Measurements from ENCODE around the gene CRK.

The CRK gene

DNA sequence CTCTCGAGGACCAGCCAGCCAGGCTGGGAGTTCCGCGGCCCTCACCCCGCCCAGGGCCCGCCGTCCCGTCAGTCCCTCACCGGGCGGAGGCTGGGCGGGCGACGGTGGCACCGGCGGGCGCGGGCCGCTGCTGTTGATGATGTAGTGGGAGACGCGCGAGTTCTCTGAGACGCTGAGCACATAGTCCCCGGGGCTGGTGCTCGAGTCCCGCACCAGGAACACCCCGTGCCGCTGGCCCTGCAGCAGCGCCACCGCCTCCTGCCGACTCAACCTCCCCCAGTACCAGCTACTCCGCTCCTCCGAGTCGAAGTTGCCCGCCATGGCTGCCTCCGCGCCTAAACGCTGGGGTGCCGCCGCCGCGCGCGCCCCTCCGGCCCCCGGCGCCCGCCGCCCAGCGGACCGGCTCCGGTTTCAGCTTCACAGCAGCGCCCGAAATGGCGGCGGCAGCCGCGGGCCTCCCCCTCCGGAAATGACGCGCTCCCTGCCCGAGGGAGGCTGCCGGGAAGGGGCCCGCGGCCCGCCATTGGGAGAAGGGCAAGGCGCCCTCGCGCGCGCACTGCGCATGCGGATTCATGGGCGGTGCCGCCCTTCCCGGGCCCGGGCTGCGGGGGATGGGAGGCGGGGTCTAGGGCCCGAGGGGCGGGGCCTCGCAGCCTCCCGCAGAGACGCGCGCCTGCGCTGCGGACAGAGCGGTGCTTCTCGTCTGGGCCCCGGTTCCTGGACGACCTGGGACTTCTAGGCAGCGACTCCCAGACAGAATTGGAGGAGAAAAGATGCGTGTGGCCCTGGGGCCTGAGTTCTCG lies at the start of gene CRK:
Gene CRK (minus strand): TSS at position 436 of the 803 bp plus-strand sequence. CDS start 115 bp downstream, at position 321.
- peak; percentile 96 to 99 for DNase-seq
- TF ChIP-seq GATA1 (IDR thresholded peaks at IDR 0.05; ENCODE audit: low read depth, low read length) (no peak), POLR2A (IDR thresholded peaks at IDR 0.05; ENCODE audit: low read length) (peak; percentile 89)

DNA sequence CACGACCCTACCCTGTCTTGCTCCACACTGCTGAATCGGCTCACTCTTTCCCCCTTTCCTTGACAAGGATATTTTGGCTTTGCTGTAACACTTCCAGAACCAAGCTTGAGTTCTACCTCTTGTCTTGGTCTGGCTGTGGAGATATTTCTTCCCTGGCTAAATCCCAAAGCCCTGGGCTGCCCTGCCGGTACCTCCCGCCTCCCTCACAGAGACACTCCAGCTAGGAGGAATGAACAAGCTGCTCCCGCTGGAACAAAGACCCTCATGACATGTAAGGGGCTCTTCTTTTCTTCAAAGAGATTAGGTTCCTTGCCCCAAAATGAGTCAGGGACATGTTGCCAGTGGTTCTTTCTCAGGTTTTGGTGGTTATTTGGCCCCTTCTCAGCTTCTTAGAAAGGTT lies 49.6 kb upstream of the CRK start:
- no peak for TF ChIP-seq GATA1 (IDR thresholded peaks at IDR 0.05; ENCODE audit: low read depth, low read length)
- no peak for TF ChIP-seq POLR2A (IDR thresholded peaks at IDR 0.05; ENCODE audit: low read length)

DNA sequence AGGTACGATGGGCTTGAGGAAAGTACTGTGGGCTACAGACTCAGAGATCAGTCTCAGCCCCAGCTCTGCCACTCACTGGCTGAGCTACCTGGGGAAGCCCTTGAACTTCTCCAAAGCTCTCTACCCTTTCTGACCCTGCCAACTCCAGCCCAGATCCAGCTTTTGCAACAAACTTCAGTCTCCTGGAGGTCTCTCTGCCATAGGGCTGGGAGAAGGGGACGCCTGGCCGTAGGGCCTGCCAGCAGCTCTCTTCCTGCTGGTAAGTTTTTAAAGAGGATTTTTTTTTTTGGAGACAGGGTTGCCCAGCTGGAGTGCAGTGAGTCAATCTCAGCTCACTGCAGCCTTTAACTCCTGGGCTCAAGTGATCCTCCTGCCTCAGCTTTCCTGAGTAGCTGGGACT lies 48.8 kb upstream of the CRK start:
- DNase-seq, result no peak
- TF ChIP-seq POLR2A (IDR thresholded peaks at IDR 0.05; ENCODE audit: low read length) (no peak), GATA1 (IDR thresholded peaks at IDR 0.05; ENCODE audit: low read depth, low read length) (no peak)

More for the DNA sequence above, 49.6 kb upstream of the CRK start:
- DNase-seq, result no peak

DNA sequence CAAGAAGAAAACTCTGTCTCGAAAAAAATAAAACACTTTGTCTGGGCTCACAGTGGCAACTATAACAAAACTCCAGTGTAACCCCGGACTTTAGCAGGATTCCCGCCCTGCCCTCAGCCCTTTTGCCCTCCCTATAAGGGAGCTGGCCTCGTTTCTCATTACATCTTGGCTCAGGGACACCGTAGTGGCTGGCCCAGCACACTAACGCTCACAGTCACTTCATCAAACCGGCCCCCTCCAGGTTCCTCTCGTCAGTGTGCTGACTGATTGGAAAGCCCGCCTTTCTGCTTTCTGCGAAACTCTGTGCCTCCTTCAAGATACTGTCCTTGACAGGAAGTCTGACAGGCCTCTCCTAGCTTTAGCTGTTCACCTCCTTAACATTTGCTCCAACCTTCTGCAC lies 47.7 kb upstream of the CRK start:
- TF ChIP-seq GATA1 (IDR thresholded peaks at IDR 0.05; ENCODE audit: low read depth, low read length), result no peak
- no peak for TF ChIP-seq POLR2A (IDR thresholded peaks at IDR 0.05; ENCODE audit: low read length)
- DNase-seq, result no peak

DNA sequence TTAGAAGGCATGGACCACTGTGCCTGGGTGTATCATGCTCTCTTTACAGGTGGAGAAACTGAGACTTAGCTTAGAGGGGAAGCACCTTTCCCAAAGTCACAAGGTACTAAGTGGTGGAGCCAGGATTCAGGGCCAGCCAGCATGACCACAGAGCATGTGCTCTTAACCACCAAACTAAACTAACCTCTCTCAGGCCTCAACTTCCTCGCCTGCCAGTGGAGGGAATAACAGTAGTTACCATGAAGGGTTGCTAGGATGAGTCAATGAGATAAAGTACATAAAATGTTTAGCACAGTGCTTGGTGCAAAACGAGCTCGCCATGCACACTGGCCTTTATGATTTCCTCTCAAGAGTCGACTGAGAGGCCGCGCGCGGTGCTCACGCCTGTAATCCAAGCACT lies 42.8 kb upstream of the CRK start:
- DNase-seq, result peak in 1 of 2 experiments; percentile 27
- no peak for TF ChIP-seq GATA1 (IDR thresholded peaks at IDR 0.05; ENCODE audit: low read depth, low read length)
- no peak for TF ChIP-seq POLR2A (IDR thresholded peaks at IDR 0.05; ENCODE audit: low read length)

DNA sequence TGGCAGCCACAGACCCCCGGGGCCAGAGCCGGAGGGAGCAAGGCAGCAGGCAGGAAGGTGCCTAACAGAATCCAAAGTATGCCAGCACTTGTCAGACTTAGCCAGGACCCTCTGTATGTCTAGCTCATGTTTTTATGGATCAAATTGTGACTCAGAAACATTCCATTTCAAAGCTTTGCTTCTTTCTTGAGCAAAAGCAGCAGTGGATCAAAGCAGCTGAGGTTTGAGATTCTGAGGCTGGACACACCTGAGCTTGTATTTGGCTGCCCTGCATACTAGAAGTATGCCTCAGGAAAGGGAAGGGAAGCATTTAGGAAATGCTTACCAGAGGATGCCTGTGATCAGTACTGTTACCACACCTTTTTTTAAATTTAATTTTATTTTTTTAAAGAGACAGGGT lies 42.2 kb upstream of the CRK start:
- TF ChIP-seq GATA1 (IDR thresholded peaks at IDR 0.05; ENCODE audit: low read depth, low read length) (no peak), POLR2A (IDR thresholded peaks at IDR 0.05; ENCODE audit: low read length) (no peak)

DNA sequence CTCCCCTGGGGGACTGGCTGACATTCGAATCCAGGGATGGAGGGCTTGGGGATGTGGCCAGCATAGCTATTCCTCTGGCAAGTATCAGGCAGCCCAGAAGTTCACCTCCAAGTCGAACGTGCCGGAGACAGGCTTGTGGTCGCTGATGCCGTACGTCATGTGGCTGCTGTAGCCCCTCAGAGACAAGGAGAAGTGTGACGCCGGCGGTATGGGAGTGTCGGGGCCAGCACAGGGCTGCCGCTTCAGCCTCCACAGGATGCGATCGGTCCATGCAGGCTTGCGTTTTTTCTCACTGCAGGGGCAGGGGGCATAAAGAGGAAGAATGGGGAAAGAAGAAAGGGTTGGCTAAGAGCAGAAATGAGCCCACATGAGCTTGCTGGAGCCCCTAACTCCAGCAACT lies 41.8 kb upstream of the CRK start:
- DNase-seq, result no peak
- TF ChIP-seq GATA1 (IDR thresholded peaks at IDR 0.05; ENCODE audit: low read depth, low read length) (no peak), POLR2A (IDR thresholded peaks at IDR 0.05; ENCODE audit: low read length) (no peak)

More for the DNA sequence above, 42.2 kb upstream of the CRK start:
- no peak for DNase-seq

DNA sequence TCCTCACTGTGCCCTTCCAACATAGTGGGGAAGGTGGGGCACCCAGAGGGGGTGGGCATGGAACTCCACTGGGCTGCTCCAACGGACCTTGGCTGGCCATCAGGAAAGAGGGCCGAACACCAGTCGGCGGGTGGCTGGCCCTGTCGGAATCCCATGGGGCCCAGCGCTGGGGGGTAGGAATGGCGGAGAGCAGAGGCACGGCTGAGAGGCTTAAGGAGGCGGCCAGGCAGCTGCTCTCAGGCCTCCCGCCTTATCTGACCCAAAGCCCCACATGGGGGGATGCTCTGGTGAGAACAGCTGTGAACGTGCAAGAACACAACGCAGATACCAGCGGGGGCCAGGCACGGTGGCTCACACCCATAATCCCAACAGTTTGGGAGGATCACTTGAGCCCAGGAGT lies 40.8 kb upstream of the CRK start:
- DNase-seq, result no peak
- TF ChIP-seq POLR2A (IDR thresholded peaks at IDR 0.05; ENCODE audit: low read length) (no peak), GATA1 (IDR thresholded peaks at IDR 0.05; ENCODE audit: low read depth, low read length) (no peak)

DNA sequence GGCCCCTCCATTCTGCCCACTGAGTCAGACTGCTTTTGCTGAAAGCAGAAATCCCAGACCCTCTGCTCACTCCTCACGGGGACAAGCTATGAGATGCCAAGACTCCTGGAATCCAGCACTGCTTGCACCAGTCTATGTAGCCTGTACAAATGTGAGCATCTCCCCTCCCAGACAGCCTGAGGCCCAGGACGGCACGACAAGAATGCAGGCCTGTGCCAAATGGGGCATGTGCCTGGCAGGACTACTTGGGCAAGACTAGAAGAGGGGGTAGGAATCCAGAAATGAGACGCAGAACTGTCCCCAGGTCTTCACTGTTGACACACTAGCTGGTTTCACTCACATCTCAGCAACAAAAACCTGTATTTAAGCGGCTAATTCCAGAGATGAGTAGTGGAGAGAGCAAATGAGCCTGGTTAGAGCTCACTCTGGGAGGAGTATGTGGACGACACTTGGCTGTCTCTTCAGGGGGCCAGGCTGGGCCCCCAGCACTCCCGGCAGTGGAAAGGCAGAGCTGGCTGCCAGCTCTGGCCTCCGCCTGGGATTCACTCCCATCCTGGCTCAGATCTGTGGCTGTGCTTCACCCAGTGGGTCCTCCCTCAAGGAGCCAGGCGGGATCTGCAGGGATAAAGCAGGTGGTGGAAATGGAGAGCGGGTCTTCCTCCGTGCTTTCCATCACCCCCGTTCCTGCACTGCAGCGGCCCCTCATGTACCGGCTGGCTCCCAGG lies 39.4 kb upstream of the CRK start:
- TF ChIP-seq GATA1 (IDR thresholded peaks at IDR 0.05; ENCODE audit: low read depth, low read length) (no peak), POLR2A (IDR thresholded peaks at IDR 0.05; ENCODE audit: low read length) (no peak)
- no peak for DNase-seq

DNA sequence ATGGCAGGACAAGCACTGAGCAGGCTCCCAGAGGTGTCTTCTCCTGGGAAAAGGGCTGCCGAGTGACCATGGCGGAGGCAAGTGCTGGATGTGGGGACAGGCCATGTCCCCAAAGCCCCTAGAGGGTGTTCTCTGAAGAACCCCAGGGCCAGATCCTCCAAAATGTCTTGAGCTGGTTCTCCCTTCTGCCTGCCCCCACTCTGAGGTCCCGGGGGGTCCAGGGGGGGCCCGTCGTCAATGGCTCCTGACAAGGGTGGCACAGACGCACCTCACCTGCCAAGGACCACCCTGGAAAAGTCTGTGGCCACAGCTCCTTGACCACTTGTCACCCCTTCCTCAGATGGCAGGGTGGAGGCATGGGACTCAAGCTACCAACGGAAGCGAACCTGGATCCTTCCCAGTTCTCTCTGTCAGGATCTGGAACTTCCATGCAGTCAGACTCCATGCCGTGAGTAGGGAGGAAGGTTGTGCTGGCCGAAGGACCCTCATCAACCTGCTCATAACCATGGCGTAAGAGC lies 38.8 kb upstream of the CRK start:
- TF ChIP-seq GATA1 (IDR thresholded peaks at IDR 0.05; ENCODE audit: low read depth, low read length) (no peak), POLR2A (IDR thresholded peaks at IDR 0.05; ENCODE audit: low read length) (no peak)
- no peak for DNase-seq

DNA sequence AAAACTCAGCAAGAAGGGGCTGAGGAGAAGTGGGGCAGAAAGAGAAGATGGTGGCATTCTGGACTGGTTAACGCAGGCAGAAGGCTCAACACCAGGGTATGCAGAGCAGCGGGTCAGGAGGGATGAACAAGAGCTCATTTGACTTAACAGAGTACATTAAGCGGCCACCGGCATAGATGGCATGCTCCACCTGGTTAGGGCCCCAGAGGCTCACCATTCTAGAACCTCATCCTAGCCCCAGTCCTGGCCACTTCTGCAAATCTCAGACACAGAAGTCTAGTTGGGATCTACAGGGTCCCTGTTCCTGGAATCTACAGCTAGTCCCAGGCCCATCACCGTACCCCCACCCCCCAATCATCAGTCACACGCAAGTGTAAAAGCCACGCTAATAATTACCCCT lies 38.2 kb upstream of the CRK start:
- no peak for DNase-seq
- TF ChIP-seq GATA1 (IDR thresholded peaks at IDR 0.05; ENCODE audit: low read depth, low read length) (no peak), POLR2A (IDR thresholded peaks at IDR 0.05; ENCODE audit: low read length) (no peak)

DNA sequence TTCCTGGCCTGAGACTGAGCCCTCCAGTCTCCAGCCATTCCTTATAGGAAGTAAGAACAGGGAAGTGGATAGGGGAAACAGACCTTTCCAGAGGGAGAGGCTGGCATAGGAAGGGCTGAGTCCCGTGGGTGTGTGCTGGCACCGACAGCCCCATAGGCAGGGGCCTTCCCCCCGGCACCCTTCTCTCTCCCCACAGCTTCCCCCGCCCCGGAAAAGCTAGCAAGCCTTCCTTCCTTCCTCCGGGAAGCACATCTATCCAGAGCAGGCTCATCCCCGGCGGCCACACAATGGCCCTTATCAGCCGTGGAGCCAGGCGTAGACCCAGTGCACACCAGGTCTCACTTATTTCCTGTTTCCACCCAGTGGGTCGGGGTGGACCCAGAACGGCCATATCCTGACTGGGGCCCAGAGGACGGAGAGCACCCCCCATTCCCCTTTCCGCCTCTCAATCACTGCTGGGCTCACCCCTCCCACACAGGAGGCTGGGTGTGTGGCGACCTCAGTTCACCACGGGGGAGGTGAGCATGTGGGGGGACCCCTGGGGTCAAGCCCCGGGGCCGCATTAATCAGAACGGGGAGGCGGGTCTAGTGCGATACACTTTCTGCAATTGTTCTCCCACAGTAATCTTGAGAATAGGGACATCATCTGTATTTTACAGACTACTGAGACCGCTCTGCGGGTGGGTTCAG lies 37.4 kb upstream of the CRK start:
- TF ChIP-seq GATA1 (IDR thresholded peaks at IDR 0.05; ENCODE audit: low read depth, low read length), result no peak
- TF ChIP-seq POLR2A (IDR thresholded peaks at IDR 0.05; ENCODE audit: low read length), result no peak
- no peak for DNase-seq

DNA sequence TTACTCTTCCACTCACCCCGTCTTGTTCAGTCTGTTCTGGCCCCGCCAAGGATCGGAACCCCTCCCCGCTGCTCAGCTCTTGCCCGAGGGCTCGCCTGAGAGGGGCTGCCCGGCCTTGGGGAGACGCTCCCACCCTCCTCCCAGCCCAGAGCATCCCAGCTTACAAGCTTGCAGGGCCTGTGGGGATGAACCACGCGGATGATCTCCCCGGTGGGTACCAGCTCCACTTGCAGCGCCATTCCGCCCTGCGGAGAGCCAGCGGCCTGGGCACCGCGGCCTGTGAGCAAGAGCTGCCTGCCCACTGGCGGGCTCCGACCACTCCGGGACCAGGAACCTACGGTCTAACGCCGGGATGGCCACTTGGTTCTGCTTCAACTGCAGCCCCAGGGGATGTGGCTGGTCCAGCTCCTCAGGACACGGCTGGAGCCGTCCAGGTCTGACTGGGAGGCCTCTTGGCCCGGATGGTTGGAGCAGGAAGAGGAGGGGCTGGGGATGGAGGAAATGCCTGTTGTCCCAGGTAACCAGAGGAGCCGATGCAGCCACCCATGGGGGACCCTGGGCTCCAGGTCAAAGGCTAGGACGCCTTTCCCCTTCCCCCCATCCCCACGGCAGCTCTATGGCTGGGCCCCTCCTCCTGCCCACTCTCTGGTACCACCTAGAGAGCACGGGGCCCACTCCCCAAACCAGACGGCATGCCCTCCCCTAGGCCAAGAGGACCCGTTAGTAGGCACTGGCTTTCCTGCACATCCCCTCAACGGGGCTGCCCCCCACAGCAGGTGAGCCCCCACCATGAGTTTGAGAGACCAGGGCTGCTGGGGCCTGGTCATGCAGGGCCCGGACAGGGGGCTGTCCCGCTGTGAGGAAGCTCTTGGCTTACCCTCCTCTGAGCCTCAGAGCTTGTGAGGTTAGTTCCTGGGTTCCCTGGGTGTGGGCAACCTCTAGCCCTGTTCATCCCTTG lies 36.5 kb upstream of the CRK start, which contains the start of gene MYO1C:
Gene MYO1C (minus strand): TSS at position 438 of the 958 bp plus-strand sequence. CDS start 199 bp downstream, at position 239.
- DNase-seq, result no peak
- TF ChIP-seq POLR2A (IDR thresholded peaks at IDR 0.05; ENCODE audit: low read length) (no peak), GATA1 (IDR thresholded peaks at IDR 0.05; ENCODE audit: low read depth, low read length) (no peak)

Measured in erythroblast (primary cell).